ENCODE measurements around the gene GAS2L1. TPM values are rescaled to one million over a fixed set of nuclear protein-coding genes. Genes with fewer than 3 reads are reported as not detected.

GAS2L1 gene
- polyA plus RNA-seq, 3 donors, result 8.6 to 10.0 (median 9.8) TPM

Other genes starting within 250 kb of the GAS2L1 start
- gene C22orf31, start 244.8 kb upstream of the GAS2L1 start, polyA plus RNA-seq (ENCODE audit: insufficient read length in 3 of 3), result 1 to 10 TPM in 2 of 3 donors, under 1 TPM in 1; 0.76 to 1.7 (median 1.5) TPM
- 10 to 100 TPM; 21.5 to 24.9 (median 22.6) TPM for gene KREMEN1, start 233.6 kb upstream of the GAS2L1 start, polyA plus RNA-seq (ENCODE audit: insufficient read length in 3 of 3)
- gene EMID1, start 100.8 kb upstream of the GAS2L1 start, polyA plus RNA-seq (ENCODE audit: insufficient read length in 3 of 3), result 100 to 1,000 TPM in 2 of 3 donors, 10 to 100 TPM in 1; 94.3 to 111 (median 101) TPM
- 10 to 100 TPM; 31.0 to 39.2 (median 31.6) TPM for gene RHBDD3, start 38.7 kb upstream of the GAS2L1 start, polyA plus RNA-seq (ENCODE audit: insufficient read length in 3 of 3)
- 100 to 1,000 TPM; 329 to 383 (median 381) TPM for gene EWSR1, start 38.4 kb upstream of the GAS2L1 start, polyA plus RNA-seq (ENCODE audit: insufficient read length in 3 of 3)
- under 1 TPM in 2 of 3 donors, not detected in 1; 0.28 to 0.58 TPM for gene RASL10A, start 9.0 kb downstream of the GAS2L1 start, polyA plus RNA-seq (ENCODE audit: insufficient read length in 3 of 3)
- gene AP1B1, start 81.9 kb downstream of the GAS2L1 start, polyA plus RNA-seq (ENCODE audit: insufficient read length in 3 of 3), result 10 to 100 TPM; 44.2 to 48.8 (median 46.9) TPM
- gene RFPL1, start 131.9 kb downstream of the GAS2L1 start, polyA plus RNA-seq (ENCODE audit: insufficient read length in 3 of 3), result 1 to 10 TPM; 1.1 to 2.0 (median 1.6) TPM
- gene NEFH, start 173.6 kb downstream of the GAS2L1 start, polyA plus RNA-seq (ENCODE audit: insufficient read length in 3 of 3), result 1 to 10 TPM; 7.7 to 8.1 (median 8.1) TPM
- 10 to 100 TPM; 31.5 to 37.1 (median 33.6) TPM for gene THOC5, start 247.1 kb downstream of the GAS2L1 start, polyA plus RNA-seq (ENCODE audit: insufficient read length in 3 of 3)